NCI-H748 treated with DMSO at 0.1 percent for 48 hours (cell line): ENCODE measurements around the gene CALN1.
"Not testable (repeated sequence)": the region's sequence is repeated elsewhere in the genome, so short reads cannot be mapped to it uniquely, and the experiment has no call there.

Source experiments
- DNase-seq: peaks from one replicate; lab custom pipeline; 2025; lab: John Stamatoyannopoulos, UW

Gene CALN1

DNA sequence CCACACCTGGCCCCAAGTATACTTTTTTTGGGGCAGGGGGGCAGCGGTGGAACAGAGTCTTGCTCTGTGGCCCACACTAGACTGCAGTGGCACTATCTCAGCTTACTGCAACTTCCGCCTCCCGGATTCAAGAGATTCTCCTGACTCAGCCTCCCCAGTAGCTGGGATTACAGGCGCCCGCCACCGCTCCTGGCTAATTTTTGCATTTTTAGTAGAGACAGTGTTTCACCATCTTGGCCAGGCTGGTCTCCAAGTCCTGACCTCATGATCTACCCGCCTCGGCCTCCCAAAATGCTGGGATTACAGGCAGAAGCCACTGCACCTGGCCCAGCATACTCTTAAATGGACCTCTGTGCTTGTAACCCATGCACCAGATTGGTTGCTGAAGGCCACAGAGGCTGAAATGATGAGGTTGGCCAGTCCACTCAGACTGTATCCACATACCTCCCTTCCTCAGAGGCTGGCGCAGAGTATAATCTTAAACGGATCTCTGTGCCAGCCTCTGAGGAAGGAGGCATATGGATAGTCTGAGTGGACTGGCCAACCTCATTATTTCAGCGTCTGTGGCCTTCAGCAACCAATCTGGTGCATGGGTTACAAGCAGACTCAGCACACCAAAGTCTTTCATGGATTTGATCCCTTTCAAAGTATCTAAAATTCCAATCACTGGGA is 3.0 kb downstream of the CALN1 start:
- no peak for DNase-seq

DNA sequence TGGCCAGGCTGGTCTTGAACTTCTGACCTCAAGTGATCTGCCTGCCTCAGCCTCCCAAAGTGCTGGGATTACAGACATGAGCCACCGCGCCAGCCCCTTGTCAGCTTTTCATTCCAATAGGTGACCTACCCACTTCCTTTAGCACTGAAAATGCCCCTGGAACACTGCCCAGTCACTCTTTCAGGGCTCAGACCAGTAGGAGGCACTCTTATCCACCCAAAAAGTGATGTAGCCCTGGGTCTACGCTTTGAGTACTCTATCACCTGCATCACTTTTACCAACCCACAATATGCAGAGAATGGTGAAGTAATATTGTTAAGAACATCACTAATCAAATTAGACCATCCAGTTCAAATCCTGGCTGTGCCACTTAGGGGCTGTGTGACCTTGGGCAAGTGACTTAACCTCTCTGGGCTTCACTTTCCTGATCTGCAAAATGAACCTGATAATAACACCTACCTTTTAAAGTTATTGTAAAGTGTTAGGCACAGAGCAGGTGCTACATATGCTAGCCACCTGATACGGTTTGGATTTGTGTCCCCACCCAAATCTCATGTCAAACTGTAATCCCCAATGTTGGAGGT is 5.2 kb downstream of the CALN1 start:
- no peak for DNase-seq

DNA sequence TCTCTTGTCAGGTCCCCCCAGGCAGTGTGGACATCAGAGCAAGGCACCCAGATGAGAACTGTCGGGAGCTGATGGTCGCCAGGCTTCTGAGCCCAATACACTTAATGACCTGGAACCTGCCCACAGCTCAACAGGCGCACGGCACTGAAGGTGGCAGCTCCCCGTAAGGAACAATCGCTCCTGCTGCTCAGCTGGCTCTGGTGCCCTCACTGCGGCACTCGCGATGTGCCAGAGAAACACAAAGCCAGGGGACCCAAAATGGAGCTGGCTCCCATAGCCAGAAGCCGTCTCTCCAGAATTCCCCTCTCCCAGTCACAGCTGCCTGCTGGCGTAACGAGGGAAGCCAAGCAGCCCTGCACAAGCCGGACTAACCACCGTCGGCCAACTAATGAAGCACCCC is 6.3 kb downstream of the CALN1 start:
- no peak for DNase-seq

DNA sequence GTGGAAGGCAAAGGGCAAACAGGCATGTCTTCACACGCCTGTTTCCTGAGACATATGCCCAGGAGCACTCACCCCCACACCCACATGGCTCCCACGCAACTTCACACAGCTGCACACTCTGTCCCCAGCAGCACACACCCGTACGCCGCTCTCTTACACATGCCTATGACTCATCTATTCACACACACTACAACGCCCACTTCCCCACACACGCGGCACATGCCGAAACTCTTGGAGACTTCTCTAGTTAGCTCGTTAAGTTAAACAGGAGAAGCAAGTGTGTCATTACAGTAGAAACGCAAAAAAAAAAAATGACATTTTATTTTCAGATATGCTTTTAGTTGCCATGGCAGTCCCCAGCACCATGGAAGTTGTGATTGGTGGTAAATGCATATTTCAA is 6.7 kb downstream of the CALN1 start:
- no peak for DNase-seq

DNA sequence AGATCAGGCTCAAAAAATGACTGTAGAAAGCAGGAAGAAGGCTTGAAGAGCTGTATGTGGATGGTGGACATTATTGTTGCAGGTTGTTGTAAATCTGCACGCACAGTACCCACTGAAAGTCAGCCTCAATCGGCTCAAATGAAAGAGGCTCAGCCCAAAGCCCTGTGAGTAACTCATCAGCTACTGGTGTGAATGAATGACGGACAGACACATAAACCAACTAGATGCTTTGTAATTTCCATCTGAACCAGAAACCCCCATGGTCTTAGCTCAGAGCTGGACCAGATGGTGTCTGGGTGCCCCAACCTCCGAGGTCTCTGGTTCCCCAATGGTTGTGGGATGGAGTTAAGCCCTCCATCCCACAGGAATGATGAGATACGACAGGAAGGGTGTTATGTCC is 7.4 kb downstream of the CALN1 start:
- DNase-seq, result no peak

DNA sequence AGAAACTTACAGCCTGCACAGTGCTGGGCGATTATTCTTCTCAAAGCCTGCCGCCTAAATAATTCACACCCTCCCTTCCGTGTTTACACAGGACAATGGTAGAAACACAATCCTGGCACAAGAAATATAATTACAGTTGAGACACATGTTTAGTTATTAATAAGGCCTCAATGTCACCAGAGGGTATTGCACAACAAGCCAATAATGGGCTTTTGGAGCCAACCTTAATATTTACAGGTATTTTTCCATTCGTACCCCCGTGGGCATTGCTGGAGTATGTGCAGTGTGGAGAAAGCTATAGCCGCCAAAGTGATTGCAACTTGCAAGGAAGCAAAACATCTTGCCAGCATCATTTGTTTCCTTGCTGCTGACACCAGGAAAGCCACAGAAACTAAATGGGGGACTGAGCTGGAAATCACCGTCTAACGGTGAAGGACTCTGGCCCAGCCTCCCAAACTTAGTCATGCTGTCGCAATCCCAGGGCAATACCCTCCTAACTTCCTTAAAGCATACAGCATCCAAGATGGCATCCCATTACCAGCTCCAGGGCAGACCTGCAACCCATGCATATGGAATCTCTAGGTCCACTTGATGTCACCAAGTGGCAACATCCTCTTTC is 8.6 kb downstream of the CALN1 start:
- DNase-seq, result no peak

DNA sequence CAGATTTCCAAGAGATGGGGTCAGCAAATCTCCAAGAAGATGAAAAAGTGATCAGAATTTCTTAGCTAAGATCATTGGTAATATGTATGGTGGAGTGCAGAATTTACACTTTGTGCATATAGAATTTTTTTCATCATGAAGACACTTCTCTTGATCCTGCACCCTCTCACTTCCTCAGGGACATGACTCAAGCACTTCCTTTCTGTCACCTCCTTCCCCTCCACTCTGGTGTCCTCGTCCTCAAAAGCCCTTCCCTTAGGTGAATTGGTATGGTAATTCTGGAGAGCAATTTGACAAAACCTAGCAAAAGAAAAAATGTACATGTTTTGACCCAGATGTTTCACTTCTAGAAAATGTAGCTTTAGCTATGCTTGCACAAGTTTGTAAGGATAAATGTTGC is 18.1 kb downstream of the CALN1 start:
- DNase-seq, result no peak

DNA sequence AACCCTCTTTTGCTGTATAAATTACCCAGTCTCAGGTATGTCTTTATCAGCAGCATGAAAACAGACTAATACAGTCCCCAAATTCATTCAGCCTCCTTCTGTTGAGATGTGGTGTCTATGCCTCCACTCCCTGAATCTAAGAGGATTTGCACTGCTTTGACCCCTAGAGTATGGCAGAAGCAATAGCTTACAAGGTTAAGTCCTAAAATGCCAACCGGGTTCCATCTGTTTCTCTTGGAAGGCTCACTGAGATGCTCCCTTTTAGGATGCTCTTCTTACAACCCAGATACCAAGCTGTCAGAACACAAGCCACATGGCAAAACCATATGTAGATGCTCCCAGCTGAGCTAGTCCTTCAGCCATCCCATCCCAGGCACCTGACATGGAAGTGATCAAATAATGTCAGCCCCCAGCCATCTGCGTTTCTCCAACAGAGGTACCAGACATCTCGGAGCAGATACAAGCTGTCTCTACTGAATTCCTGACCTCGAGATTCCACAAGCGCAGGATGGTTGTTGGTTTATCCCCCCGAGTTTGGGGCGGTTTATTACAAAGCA is 20.2 kb downstream of the CALN1 start:
- no peak for DNase-seq

DNA sequence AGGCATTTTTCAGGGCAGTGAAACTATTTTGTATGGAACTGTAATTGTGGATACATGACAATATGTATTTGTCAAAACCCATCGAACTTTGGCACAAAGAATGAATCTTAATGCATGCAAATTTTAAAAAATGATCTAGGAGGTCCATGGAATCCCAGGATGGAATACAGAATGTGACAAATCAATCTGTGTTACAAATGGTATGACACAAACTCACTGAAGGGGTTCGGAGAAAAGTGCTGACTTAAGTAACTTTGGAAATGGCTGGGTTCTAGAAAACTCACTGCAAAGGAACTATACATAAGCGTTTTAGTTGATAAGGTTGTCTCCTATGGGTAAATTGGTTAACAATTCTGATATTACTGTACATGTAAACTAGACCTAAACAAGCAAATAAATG is 26.0 kb downstream of the CALN1 start:
- no peak for DNase-seq

DNA sequence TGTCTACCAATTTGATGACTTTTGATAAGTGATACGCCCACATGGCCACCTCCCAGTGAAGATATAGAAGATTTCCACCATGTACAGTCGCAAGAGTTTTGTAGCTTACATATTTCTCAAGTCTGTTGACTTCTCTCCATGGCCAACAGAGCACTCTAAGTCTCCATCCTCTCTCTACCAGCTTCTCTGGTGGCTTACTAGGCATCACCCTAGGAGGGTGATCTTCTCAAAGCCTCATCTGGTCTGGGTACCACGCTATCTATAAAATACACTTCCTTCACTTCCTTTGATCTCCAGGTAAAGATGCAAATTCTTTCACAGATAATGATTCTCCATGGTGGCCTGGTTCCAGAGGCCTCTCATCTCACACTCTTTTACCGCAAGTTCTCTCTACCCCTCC is 49.9 kb downstream of the CALN1 start:
- no peak for DNase-seq

DNA sequence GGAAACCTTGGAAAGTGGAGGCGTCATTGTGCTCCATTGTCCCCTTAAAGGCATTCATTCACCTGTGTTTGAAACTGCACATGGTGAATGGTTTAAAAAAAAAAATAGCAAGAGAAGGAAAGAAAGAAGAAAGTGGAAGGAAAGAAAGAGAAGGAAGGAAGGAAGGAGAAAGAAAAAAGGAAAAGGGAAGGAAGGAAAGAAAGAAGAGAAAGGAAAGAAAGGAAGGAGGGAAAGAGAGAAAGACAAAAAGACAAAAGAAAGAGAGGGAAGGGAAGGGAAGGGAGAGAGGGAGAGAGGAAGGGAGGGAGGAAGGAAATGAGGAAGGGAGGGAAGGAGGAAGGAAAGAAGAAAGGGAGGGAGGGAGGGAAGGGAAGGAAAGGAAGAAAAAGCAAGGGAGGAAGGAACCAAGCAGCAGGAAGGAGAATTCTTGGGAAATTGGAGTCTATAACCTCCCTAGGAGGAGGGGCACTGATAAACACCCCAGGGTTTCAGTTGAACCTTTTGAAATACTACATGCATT is 66.9 kb downstream of the CALN1 start:
- DNase-seq, result no peak

DNA sequence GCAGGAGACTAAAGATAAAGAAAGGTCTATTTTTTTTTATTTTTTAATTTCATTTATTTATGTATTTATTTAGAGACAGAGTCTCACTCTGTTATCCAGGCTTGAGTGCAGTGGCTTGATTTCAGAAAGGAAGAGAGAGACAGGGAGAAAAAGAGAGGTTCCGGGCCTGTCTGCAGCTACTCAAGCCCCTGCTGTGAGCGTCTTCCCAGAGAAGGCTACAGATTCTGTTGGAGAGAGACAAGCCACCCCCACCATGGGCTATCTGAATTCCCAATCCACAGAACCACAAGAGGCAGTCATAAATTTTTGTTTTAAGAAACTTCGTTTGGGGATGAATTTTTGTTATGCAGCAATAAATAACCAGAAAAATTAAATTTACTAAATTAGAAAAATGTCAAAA is 68.1 kb downstream of the CALN1 start:
- DNase-seq, result no peak

DNA sequence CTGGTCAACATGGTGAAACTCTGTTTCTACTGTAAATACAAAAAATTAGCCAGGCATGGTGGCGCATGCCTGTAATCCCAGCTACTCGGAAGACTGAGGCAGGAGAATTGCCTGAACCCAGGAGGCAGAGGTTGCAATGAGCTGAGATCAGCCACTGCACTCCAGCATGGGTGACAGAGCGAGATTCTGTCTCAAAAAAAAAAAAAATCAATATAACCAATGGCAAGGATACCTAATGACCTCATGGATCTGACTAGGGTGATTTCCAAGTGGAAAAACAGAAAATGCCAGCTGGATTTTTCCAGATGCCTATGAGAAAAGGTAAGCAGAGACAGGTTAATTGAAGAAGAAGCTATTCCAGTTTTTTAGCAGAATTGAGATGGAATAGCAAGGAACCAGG is 68.8 kb downstream of the CALN1 start:
- DNase-seq, result not testable (repeated sequence)

DNA sequence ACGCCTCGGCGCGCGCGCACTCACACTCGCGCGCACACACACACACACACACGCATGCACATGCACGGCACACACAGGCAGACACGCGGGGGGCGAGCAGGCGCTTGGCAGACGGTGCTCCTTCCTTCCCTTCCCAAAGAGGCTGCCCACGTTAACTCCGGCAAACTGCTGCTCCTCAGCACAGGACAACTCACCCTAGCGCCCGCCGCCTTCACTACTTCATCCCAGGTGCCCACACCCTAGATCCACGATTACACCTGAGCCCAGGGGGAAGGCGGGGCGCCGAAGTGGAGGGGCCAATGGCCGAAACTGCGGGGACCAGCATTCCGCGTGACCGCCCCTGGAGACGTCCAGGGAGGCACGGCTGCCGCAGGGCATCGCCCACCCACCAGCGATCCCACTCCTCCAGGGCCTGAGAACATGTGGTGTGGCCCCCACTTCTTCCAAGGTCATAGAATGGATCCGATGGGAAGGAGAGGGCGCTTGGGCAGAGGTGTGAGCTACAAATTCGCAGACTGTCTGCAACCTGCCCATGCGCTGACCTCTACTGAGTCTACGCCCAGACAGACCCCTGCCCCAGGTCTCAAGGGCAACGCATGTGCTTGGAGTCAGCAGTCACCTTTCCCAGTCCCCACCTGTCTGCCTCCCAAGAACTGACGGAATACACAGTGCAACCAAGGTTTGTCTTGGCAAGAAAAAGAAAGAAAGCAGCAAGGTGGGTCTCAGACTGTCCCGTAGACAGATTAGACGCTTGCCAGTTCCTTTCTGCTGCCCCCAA is 74.6 kb downstream of the CALN1 start:
- no peak for DNase-seq

DNA sequence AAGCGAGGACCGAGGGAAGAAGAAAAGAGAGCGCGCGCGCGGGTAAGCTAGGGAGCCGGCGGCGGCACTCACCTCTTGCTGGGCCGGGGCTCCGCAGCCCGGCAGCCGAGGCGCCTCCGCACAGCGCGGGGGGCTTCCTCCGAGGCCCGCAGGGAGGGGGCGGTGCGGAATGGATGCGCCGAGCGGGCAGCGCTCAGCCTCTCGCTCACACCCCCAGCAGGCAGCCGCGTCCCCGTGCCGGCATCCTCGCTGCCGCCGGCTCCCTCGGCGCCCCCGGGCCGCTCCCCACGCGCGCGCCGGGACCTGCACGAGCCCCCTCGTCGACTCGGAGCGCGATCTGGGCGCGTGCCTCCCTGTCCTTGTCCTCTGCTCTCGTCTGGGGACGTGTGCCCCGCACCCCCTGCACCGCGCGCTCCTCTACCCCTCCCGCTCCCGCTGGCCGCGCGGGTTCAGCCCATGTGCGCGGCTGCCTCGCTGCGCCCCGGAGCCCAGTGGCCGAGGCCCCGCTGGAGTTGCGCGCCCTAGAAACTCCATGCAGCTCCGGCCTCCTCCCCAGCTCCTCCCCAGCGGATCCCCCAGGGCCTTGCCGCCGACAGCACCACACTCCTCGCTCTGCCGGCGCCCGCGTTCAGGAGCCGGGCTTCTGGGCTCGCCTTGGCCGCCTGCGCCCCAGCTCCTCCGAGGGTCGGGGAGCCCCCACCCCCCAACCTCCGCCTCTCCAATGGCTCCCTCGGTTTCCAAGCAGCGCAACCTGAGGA is 75.3 kb downstream of the CALN1 start:
- no peak for DNase-seq

DNA sequence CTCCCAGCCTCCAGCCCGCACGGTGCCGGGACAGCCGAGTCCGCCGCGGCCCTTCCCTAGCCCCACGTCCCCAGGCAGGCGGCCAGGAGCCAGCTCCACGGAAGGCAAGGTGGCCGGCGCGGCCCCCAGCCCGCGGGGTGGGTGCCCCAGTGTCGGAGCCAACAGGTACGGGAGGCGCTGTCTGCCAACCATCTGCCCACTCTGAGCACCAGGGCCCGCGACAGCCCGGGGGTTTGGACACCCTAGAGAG is 75.8 kb downstream of the CALN1 start:
- no peak for DNase-seq

DNA sequence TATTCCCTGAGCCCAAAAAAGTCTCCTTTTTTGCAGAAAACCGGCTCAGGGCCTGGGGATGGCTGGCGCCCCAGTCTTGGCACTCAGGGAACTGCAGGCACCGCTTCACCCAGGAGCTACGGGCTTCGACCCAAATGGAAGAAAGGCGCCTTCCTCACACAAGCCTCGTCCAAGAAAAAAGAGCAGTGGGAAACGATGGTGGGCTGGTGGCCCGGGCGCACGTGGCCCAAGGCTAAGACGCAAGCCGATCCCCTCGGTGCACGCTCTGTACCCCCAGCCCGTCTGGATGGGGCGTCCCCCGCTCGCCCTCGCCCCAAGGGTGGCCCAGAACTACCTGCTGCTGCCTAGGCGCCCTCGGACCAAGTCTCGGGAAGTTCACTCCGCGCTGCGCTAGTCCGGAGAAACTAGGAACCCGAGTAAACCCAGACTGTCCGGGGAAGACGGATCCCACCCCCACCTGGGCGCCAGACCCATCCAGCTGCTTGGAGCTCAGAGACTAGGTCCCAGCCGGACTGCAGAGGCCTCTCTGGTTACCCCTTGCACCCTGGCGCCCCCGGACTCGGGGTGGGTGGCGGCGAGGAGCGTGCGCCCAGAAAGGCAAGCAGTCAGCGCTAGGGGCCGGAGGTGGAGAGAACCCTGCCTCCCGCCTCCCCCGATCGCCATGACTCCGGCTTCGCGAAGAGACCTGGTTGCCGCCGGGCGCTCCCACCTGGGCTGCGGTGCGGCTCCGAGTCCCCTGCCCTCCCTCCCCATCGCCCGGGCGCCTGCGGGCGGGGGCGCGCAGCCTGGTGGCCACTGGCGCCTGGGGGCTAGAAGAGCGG is 76.4 kb downstream of the CALN1 start:
- no peak for DNase-seq

DNA sequence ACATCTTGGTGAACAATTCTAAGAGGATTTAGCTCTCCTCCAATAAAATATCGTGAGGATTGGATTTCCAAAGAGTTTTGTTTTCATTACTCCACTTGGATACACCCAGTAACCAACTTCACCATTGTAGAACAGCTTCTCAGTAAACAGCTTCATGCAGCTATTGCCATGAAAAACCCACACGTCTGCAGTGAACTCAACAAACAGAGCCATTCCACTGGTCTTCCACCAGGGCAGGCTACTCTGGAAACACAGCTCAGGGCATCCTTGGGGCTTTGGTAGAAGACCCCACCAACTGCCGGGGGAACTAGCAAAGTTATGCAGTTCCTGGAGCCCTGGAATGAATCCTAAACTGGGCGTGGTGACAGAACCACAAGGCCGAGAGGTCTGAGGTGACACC is 77.4 kb downstream of the CALN1 start:
- no peak for DNase-seq

DNA sequence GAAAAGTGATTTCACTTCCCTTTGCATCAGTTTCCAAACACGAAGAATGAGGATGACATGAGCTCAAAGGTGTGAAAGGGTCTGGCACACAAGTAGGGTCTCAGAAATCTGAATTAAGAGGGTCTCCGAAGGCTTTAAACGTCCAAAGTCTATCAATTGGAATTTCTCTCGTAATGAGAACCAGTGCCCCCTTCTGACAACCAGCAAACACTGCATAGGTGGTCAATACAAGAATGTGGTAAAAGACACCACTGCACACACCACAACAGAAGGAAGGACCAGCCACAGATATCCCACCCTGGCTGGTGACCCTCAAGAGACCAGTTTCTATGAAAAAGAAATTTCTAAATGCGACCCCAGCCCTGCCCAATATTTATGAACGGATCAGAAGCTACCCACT is 78.1 kb downstream of the CALN1 start:
- no peak for DNase-seq

DNA sequence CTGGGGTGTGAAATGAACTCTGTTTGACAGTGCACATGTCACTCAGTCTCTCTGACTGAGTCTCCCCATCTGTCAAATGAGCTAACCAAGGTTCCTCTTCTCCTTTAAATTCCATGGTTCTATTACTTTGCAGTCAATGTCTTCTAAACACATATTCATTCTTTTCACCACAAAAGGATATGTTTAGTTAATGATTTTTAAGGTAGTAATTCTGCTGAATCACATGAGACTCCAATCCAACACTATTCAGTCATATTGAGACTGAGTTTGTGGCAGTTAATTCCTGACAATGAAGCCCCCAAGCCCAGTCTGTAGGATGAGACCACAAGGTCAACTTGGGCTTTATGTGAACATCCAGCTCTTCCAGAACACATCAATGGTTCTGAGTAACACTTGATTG is 85.3 kb downstream of the CALN1 start:
- no peak for DNase-seq

DNA sequence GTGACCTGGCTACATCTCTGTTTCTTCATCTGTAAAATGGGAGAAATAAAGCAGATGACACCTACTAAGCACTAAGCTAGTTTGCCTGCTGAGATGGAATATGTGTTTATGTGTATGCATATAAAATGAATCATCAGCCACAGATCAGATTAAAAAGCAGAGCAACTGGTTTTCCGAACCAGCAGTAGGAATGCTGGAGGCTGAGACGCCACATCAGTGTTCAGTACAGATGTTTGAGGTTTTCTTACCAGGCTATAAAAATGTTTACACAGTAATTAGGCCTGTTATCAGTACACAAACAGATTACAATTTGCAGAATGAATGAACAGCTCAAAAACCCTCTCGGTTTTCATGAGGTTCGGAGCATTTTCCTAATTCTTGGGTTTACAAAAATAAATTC is 85.8 kb downstream of the CALN1 start:
- no peak for DNase-seq
